Neural cell (in vitro differentiated cells): ENCODE measurements around the gene TFAP2C.

Experiments used
- CTCF ChIP-seq: fragments of 450-650 bp; IDR thresholded peaks from 2 replicates; pipeline ENCODE4 v1.5.1; 2014; ENCODE audit warnings: antibody characterized with exemption, mild to moderate bottlenecking, moderate library complexity; ENCODE audit not compliant: poor library complexity, severe bottlenecking
- EZH2 ChIP-seq: fragments of 200-600, 300-800 bp; shearing (Covaris generic), sonication (generic); IDR thresholded peaks from 2 replicates; pipeline ENCODE4 v1.6.1; 2014; ENCODE audit warnings: antibody characterized with exemption, low read length, borderline replicate concordance, mild to moderate bottlenecking; ENCODE audit not compliant: insufficient read depth, poor library complexity, severe bottlenecking
- RAD21 ChIP-seq: fragments of 450-650 bp; conservative IDR thresholded peaks from 2 replicates; pipeline ENCODE4 v1.6.1; 2014; ENCODE audit warnings: antibody characterized with exemption, mild to moderate bottlenecking, moderate library complexity
- TF ChIP-seq, protein P1 (sequence below): IDR thresholded peaks from 2 replicates; pipeline ENCODE4 v1.6.1; 2012; ENCODE audit warnings: borderline replicate concordance

DNA sequence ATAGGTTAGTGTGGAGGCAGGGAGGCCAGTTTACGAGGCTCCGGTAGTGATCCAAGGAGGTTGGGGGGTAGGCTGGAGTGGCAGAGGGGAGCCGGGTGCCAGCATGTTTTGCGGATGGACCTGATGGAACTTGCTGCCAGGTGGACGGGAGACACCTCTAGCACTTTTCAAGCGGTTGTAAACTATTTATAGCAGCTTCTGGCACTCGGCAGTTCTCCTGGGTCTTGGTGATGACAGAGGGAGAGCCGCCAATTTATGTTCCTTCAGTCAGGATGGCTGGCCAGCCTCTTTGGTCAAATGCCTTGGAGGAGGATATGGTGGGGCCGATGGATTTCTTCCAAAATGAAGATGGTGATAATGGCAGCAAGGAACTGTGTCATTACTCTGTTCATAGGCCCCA is 28.8 kb downstream of the TFAP2C start:
- TF ChIP-seq CTCF (no peak), EZH2 (no peak), RAD21 (no peak)
- TF ChIP-seq, protein P1, sequence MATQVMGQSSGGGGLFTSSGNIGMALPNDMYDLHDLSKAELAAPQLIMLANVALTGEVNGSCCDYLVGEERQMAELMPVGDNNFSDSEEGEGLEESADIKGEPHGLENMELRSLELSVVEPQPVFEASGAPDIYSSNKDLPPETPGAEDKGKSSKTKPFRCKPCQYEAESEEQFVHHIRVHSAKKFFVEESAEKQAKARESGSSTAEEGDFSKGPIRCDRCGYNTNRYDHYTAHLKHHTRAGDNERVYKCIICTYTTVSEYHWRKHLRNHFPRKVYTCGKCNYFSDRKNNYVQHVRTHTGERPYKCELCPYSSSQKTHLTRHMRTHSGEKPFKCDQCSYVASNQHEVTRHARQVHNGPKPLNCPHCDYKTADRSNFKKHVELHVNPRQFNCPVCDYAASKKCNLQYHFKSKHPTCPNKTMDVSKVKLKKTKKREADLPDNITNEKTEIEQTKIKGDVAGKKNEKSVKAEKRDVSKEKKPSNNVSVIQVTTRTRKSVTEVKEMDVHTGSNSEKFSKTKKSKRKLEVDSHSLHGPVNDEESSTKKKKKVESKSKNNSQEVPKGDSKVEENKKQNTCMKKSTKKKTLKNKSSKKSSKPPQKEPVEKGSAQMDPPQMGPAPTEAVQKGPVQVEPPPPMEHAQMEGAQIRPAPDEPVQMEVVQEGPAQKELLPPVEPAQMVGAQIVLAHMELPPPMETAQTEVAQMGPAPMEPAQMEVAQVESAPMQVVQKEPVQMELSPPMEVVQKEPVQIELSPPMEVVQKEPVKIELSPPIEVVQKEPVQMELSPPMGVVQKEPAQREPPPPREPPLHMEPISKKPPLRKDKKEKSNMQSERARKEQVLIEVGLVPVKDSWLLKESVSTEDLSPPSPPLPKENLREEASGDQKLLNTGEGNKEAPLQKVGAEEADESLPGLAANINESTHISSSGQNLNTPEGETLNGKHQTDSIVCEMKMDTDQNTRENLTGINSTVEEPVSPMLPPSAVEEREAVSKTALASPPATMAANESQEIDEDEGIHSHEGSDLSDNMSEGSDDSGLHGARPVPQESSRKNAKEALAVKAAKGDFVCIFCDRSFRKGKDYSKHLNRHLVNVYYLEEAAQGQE: no peak
